Measurements from ENCODE around the gene WDR17.

The WDR17 gene

GRCh38 chr4:176042195-176042594, 23.4 kb upstream of the WDR17 start:
- H3K9me3 ChIP-seq = no peaks in the 10 kb centered on the region
- H3K4me3 ChIP-seq = no peak overlapping the region
- no peaks in the 10 kb centered on the region for H3K36me3 ChIP-seq
- H3K27me3 ChIP-seq = no peaks in the 10 kb centered on the region
- intact Hi-C loops (cut with DNase I; ENCODE audit: low total_unique reads) = no loop called here
- no peak overlapping the region for H3K27ac ChIP-seq
- DNase-seq = no peak
- TF ChIP-seq CTCF (IDR thresholded peaks at IDR 0.05) = no peak
- H3K4me1 ChIP-seq = peaks cover 0 to 15% (median 12%) of the 10 kb centered on the region in 4 donors

DNA sequence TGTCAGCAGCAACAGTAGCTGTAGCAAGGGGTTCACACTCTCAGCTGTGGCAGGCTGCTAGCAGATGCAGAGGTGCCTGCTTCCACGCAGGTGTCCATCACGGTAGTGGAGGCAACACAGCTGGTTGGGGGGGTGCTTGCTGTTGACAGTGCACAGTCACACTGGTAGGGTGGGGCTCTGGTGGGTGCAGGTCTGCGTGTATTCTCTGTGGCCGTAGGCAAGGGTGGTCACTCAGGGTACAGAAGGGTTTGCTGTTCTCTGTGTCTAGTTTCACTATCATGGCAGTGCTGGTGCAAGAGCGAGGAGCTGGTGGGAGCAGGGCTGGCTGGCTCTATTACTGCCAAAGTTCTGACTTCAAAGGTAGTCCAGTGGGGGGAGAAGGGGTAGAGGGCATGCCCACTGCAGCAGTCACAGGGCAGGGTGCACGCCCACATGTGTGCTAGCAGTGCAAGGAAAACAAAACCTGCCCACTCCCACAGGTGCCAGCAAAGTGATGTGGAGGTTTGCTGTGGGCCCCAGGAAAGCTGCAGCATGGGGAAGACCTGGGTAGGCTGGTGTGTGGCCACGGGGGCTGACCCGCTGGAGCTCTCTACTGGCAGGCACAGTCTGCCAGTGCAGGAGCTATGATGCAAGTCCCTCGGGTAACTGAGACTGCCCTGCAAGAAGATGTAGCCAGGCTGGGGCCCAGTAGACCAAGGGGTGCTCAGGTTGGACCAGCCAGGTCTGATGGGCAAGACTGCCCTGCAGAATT, 21.6 kb upstream of the WDR17 start:
- DNase-seq = no peak
- intact Hi-C loops (cut with DNase I; ENCODE audit: low total_unique reads) = no loop called here
- Histone ChIP-seq H3K4me3 (no peak overlapping the region), H3K36me3 (no peaks in the 10 kb centered on the region), H3K27ac (no peak overlapping the region), H3K4me1 (peaks cover 0 to 15% (median 12%) of the 10 kb centered on the region in 4 donors), H3K27me3 (no peaks in the 10 kb centered on the region), H3K9me3 (no peaks in the 10 kb centered on the region)
- no peak for TF ChIP-seq CTCF (IDR thresholded peaks at IDR 0.05)

GRCh38 chr4:176044589-176044951, 21.1 kb upstream of the WDR17 start:
- no peaks in the 10 kb centered on the region for H3K36me3 ChIP-seq
- no peak overlapping the region for H3K4me3 ChIP-seq
- no peaks in the 10 kb centered on the region for H3K9me3 ChIP-seq
- DNase-seq = no peak
- peaks cover 0 to 15% (median 12%) of the 10 kb centered on the region in 4 donors for H3K4me1 ChIP-seq
- no peak overlapping the region for H3K27ac ChIP-seq
- TF ChIP-seq CTCF (IDR thresholded peaks at IDR 0.05) = no peak
- intact Hi-C loops (cut with DNase I; ENCODE audit: low total_unique reads) = no loop called here
- no peaks in the 10 kb centered on the region for H3K27me3 ChIP-seq

DNA sequence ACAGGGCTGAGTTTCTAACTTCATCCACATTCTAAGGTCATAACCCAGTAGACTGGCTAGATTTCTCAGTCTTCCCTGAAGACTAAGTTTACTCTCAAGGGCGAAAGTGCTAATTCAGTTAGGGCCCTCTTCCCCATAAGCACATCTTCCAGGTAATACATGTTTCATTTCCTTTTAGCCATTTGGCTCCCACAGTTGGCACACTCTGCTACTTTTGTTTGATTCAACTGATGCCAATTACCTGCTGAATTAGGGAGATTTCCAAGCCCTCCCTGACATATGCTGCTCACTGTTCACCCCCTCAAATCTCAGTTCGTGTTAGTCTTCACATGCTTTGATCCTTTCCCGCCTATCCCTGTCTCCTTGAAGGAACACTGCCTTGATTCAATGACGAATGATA, 17.0 kb upstream of the WDR17 start:
- H3K27me3 ChIP-seq = no peaks in the 10 kb centered on the region
- peaks cover 0 to 15% (median 12%) of the 10 kb centered on the region in 4 donors for H3K4me1 ChIP-seq
- no peaks in the 10 kb centered on the region for H3K36me3 ChIP-seq
- H3K9me3 ChIP-seq = no peaks in the 10 kb centered on the region
- DNase-seq = no peak
- intact Hi-C loops (cut with DNase I; ENCODE audit: low total_unique reads) = no loop called here
- H3K27ac ChIP-seq = no peak overlapping the region
- TF ChIP-seq CTCF (IDR thresholded peaks at IDR 0.05) = no peak
- no peak overlapping the region for H3K4me3 ChIP-seq

DNA sequence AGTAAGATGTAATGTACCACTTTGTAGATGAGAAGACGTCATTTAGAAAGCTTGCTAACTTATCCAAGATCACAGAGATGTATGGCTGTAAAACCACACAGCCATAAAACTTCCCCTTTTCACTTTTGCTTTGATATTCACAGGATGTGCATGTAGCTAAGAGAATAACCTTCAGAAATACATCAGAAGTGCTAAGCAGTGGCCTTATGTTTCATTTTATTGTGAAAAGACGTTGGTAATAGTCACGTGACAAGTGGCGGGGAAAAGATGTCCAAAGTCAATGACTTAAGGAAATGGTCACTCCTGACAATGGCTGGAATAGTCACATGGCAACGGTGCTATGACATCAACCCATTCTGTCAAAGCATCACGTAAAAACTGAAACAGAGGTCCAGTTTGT, 12.9 kb upstream of the WDR17 start:
- Histone ChIP-seq H3K27ac (no peak overlapping the region), H3K4me1 (no peaks in the 10 kb centered on the region), H3K27me3 (no peaks in the 10 kb centered on the region), H3K4me3 (no peak overlapping the region), H3K9me3 (no peaks in the 10 kb centered on the region), H3K36me3 (no peaks in the 10 kb centered on the region)
- DNase-seq = no peak
- intact Hi-C loops (cut with DNase I; ENCODE audit: low total_unique reads) = no loop called here
- TF ChIP-seq CTCF (IDR thresholded peaks at IDR 0.05) = no peak

DNA sequence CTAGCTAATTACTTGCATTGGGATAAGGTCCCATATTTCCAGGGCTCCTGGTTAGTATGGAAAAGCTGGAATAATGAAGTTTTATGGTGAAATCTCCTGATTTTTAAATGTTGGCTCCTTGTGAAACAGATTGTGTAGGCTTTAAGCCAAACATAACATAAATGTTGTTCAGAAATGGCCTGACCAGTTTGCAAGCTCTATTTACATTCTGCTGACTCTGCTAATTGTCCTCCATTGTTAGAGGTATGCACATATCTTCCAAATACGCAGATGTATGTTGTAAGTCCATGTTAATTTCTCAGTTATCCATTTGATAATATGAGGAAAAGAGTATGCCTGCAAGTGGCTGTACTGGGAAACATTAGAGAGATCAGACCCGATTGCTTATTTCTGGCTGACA, 11.9 kb upstream of the WDR17 start:
- intact Hi-C loops (cut with DNase I; ENCODE audit: low total_unique reads) = no loop called here
- H3K4me1 ChIP-seq = no peaks in the 10 kb centered on the region
- DNase-seq = no peak

More for the DNA sequence above, 11.9 kb upstream of the WDR17 start:
- Histone ChIP-seq H3K9me3 (no peaks in the 10 kb centered on the region), H3K4me3 (no peak overlapping the region), H3K27me3 (no peaks in the 10 kb centered on the region), H3K36me3 (no peaks in the 10 kb centered on the region), H3K27ac (no peak overlapping the region)
- TF ChIP-seq CTCF (IDR thresholded peaks at IDR 0.05) = no peak

Measured in tibial artery (tissue), 4 donors.